AG04450 (cell line): ENCODE results near the gene VPS39. TPM values are rescaled to one million over a fixed set of nuclear protein-coding genes. Genes with fewer than 3 reads are reported as not detected.

Experiments used
- CTCF ChIA-PET: fragments of 300-600, 350-600 bp; formaldehyde crosslinking; extraction: SDS; loops from one replicate; lab custom pipeline; 2022; ENCODE audit warnings: antibody characterized with exemption, inconsistent platforms; lab: Charles Lee
- POLR2A ChIA-PET: fragments of 350-600 bp; formaldehyde crosslinking; extraction: SDS; loops from one replicate; lab custom pipeline; 2021; ENCODE audit warnings: antibody characterized with exemption, inconsistent platforms; lab: Yijun Ruan, JAX
- DNase-seq: peaks from one replicate; pipeline ENCODE4 v3.0.0-alpha.2; 2011; ENCODE audit warnings: low read depth, low spot score
- H3K27ac ChIP-seq: one replicate; pipeline ENCODE4 v1.5.1; 2012; ENCODE audit warnings: low read depth, low read length, control low read depth
- H3K27me3 ChIP-seq: one replicate; pipeline ENCODE4 v1.6.0; 2012; ENCODE audit warnings: low read length; ENCODE audit not compliant: control insufficient read depth, insufficient read depth
- H3K4me3 ChIP-seq: 2 replicates; pipeline ENCODE4 v1.5.1; 2011; ENCODE audit warnings: mild to moderate bottlenecking, low read depth, low read length, control low read depth
- H3K9me3 ChIP-seq: 2 replicates; pipeline ENCODE4 v1.5.1; 2012; ENCODE audit warnings: low read length; ENCODE audit not compliant: control insufficient read depth, insufficient read depth
- polyA plus RNA-seq: library from polyadenylated mRNA; depleted of rRNA; stranded (reverse); fragments of >200 nt; gene quantifications from 2 replicates; pipeline ENCODE4 v1.2.3, GENCODE V29; 2011
- TF ChIP-seq, protein P1 (sequence below): IDR thresholded peaks from 2 replicates; pipeline ENCODE4 v1.5.1; 2011; ENCODE audit warnings: low read depth, low read length, control low read depth, inconsistent platforms

Gene VPS39
- polyA plus RNA-seq, 1 experiment = 69.0 TPM

DNA sequence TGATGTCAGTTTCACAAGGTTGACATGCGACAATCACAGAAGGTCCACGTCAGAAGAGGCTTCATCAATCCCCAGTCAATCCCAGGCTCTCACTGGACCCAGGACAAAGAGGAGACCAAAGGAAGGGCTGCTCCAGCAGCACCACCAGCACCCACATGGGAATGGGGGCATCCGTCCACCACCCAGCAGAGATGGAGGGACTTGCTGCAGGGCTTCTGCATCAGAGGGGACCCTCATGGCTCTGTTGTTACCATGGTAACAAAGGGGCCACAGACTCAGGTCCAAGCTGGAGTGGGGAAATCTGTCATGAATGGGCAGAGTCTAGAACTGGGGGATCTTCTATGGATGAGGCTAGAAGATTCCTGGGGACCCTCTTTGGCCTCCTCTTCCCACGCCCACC lies 64.7 kb downstream of the VPS39 start:
- CTCF ChIA-PET = interaction anchor here (1.5 kb wide), 1 partner anchor 242 kb away, joined by 4 read pairs; no protein-coding TSS in a partner anchor
- peaks cover 58% of the 10 kb centered on the region for H3K27me3 ChIP-seq
- H3K9me3 ChIP-seq = no peaks in the 10 kb centered on the region
- H3K4me3 ChIP-seq = no peak overlapping the region
- no peak for DNase-seq
- H3K27ac ChIP-seq = no peak overlapping the region
- POLR2A ChIA-PET = no interaction called here
- TF ChIP-seq, protein P1, sequence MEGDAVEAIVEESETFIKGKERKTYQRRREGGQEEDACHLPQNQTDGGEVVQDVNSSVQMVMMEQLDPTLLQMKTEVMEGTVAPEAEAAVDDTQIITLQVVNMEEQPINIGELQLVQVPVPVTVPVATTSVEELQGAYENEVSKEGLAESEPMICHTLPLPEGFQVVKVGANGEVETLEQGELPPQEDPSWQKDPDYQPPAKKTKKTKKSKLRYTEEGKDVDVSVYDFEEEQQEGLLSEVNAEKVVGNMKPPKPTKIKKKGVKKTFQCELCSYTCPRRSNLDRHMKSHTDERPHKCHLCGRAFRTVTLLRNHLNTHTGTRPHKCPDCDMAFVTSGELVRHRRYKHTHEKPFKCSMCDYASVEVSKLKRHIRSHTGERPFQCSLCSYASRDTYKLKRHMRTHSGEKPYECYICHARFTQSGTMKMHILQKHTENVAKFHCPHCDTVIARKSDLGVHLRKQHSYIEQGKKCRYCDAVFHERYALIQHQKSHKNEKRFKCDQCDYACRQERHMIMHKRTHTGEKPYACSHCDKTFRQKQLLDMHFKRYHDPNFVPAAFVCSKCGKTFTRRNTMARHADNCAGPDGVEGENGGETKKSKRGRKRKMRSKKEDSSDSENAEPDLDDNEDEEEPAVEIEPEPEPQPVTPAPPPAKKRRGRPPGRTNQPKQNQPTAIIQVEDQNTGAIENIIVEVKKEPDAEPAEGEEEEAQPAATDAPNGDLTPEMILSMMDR = no peak

- H3K27ac ChIP-seq = no peak overlapping the region
- no peak overlapping the region for H3K4me3 ChIP-seq
- no peak for DNase-seq
- TF ChIP-seq, protein P1 = no peak
- CTCF ChIA-PET = interaction anchor here (1.5 kb wide), 1 partner anchor 243 kb away, joined by 4 read pairs; no protein-coding TSS in a partner anchor
- POLR2A ChIA-PET = no interaction called here
- H3K9me3 ChIP-seq = no peaks in the 10 kb centered on the region
- H3K27me3 ChIP-seq = peaks cover 58% of the 10 kb centered on the region
These were observed 66.1 kb downstream of the VPS39 start for GRCh38 chr15:42141795-42142667.

- ChIA-PET CTCF (no interaction called here), POLR2A (no interaction called here)
- Histone ChIP-seq H3K9me3 (no peaks in the 10 kb centered on the region), H3K27me3 (peaks cover 53% of the 10 kb centered on the region), H3K4me3 (no peak overlapping the region), H3K27ac (no peak overlapping the region)
- TF ChIP-seq, protein P1 = no peak
- no peak for DNase-seq
These were observed 66.9 kb downstream of the VPS39 start for GRCh38 chr15:42141246-42141645.

DNA sequence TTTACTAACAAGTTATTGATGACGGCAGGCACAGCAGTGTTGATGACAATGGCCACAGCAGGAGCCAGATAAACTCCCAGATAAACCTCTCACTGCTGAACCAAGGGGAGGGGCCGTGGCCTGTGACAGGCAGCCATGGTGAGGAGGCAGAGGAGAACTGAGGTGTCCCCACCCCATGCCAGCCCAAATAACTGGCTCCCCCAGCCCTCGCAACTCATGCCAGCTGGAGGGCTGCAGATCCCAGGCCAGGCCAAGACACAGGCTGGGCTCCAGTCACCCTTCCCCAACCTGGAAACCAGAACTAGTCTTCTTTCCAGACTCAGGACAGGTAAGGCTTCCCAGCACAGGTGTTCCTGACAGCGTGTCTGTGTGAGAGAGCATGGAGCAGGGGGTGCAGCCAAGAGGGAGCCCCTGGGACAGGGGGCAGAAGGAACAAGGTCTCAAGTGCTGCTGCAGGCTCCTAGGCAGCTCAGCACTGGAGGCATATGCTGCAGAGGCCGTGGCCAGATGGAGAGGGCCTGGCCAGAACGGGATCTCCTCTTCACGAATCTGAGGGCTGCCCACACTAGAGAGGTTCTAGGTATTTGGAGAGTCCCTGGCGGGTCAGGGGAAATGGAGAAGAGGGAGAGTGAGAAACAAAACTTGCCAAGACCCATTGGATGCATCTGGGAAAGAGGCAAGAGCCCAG lies 67.6 kb downstream of the VPS39 start:
- H3K9me3 ChIP-seq = no peaks in the 10 kb centered on the region
- ChIA-PET CTCF (interaction anchor here (1.0 to 3.3 kb wide), 2 partner anchors 22 to 151 kb away, joined by 5 to 36 read pairs; no protein-coding TSS in a partner anchor), POLR2A (no interaction called here)
- H3K4me3 ChIP-seq = no peak overlapping the region
- TF ChIP-seq, protein P1 = no peak
- H3K27me3 ChIP-seq = peaks cover 47% of the 10 kb centered on the region
- H3K27ac ChIP-seq = no peak overlapping the region
- no peak for DNase-seq
